Naive thymus-derived CD4-positive, alpha-beta T cell (primary cell): ENCODE results near the gene SNAPC4. TPM values are rescaled to one million over a fixed set of nuclear protein-coding genes. Genes with fewer than 3 reads are reported as not detected.
"Not testable (repeated sequence)": the region's sequence is repeated elsewhere in the genome, so short reads cannot be mapped to it uniquely, and the experiment has no call there.

ENCODE experiments used
- ATAC-seq: fragments of 150-1000 bp; cut with Tn5 transposase; 2 replicates; pipeline ENCODE4 v1.10.0; 2021; ENCODE audit warnings: mild to moderate bottlenecking, moderate library complexity
- CTCF ChIA-PET: fragments of 350-600 bp; sonication (Branson Sonifier 250); formaldehyde crosslinking; loops from one replicate; lab custom pipeline; 2021; ENCODE audit warnings: antibody characterized with exemption; lab: Charles Lee
- POLR2A ChIA-PET: fragments of 350-600 bp; sonication (Branson Sonifier 250); formaldehyde crosslinking; loops from one replicate; lab custom pipeline; 2021; ENCODE audit warnings: antibody characterized with exemption, inconsistent platforms; lab: Charles Lee
- DNase-seq, 9 donors: peaks; one replicate each; pipeline versions ENCODE4 v3.0.0 to v3.0.0-alpha.2; 2020 to 2022; ENCODE audit warnings: mixed read lengths in 1 of 9
- H3K27ac ChIP-seq: one replicate; pipeline ENCODE4 v1.7.0; 2013; ENCODE audit warnings: mild to moderate bottlenecking, low read depth, low read length, moderate library complexity
- H3K27me3 ChIP-seq, 2 donors: one replicate each; pipeline ENCODE4 v1.7.0; 2013; ENCODE audit warnings: low read length in 2 of 2, mild to moderate bottlenecking in 2 of 2, moderate library complexity in 2 of 2; ENCODE audit not compliant: control insufficient read depth in 2 of 2, insufficient read depth in 2 of 2
- H3K36me3 ChIP-seq, 3 experiments: 1 replicate in 2 of 3; 2 replicates in 1 of 3; pipeline ENCODE4 v1.7.0; 2013; ENCODE audit warnings: low read length in 3 of 3, mild to moderate bottlenecking in 3 of 3, moderate library complexity in 1 of 3; ENCODE audit not compliant: insufficient read depth in 3 of 3, control insufficient read depth in 2 of 3
- H3K4me1 ChIP-seq, 2 donors: one replicate each; pipeline ENCODE4 v1.7.0; 2013; ENCODE audit warnings: low read length in 2 of 2, mild to moderate bottlenecking in 2 of 2, moderate library complexity in 1 of 2; ENCODE audit not compliant: control insufficient read depth in 2 of 2, insufficient read depth in 2 of 2
- H3K4me3 ChIP-seq: 2 replicates; pipeline ENCODE4 v1.7.0; 2013; ENCODE audit warnings: mild to moderate bottlenecking, low read length
- H3K9me3 ChIP-seq, 3 experiments: 1 replicate in 2 of 3; 2 replicates in 1 of 3; pipeline ENCODE4 v1.7.0; 2013; ENCODE audit warnings: low read length in 3 of 3; ENCODE audit not compliant: control insufficient read depth in 2 of 3
- H3K27ac Mint-ChIP-seq, 9 donors: one replicate each; pipeline ENCODE4 v1.8.0; 2020 to 2022; ENCODE audit warnings: mixed read lengths in 9 of 9, mild to moderate bottlenecking in 8 of 9, moderate library complexity in 5 of 9, inconsistent platforms in 2 of 9
- H3K27me3 Mint-ChIP-seq, 5 donors: one replicate each; pipeline ENCODE4 v1.8.0; 2021 to 2022; ENCODE audit warnings: mixed read lengths in 5 of 5, mild to moderate bottlenecking in 1 of 5
- H3K36me3 Mint-ChIP-seq, 5 donors: one replicate each; pipeline ENCODE4 v1.8.0; 2020 to 2022; ENCODE audit warnings: mixed read lengths in 5 of 5, mild to moderate bottlenecking in 3 of 5, inconsistent platforms in 1 of 5
- H3K4me1 Mint-ChIP-seq, 7 donors: one replicate each; pipeline ENCODE4 v1.8.0; 2020 to 2022; ENCODE audit warnings: mixed read lengths in 7 of 7, mild to moderate bottlenecking in 3 of 7, inconsistent platforms in 1 of 7
- H3K4me3 Mint-ChIP-seq, 10 donors: one replicate each; pipeline ENCODE4 v1.8.0; 2020 to 2022; ENCODE audit warnings: mild to moderate bottlenecking in 10 of 10, mixed read lengths in 10 of 10, moderate library complexity in 6 of 10, inconsistent platforms in 2 of 10
- H3K9me3 Mint-ChIP-seq, 11 donors: one replicate each; pipeline ENCODE4 v1.8.0; 2020 to 2022; ENCODE audit warnings: mixed read lengths in 11 of 11, mild to moderate bottlenecking in 4 of 11, inconsistent platforms in 1 of 11, moderate library complexity in 1 of 11
- intact Hi-C, 2 donors: fragments of 100-400 bp; cut with micrococcal nuclease; formaldehyde crosslinking; loops; one replicate each; pipeline ENCODE4 v1.15.1; 2023
- polyA plus RNA-seq, 2 donors: library from polyadenylated mRNA; unstranded; fragments of 300-500 nt; fragmentation: Illumina TruSeq; gene quantifications; one replicate each; pipeline ENCODE4 v1.2.3, GENCODE V29; 2021
- total RNA-seq, 6 experiments: library from RNA in 5 of 6; stranded (reverse) in 5 of 6; gene quantifications; 1 replicate in 5 of 6; 2 replicates in 1 of 6; pipeline ENCODE4 v1.2.3 and lab custom pipeline; 2021 to 2026

SNAPC4 gene
- total and polyA plus RNA-seq, 7 experiments from 2014 or later: 1.2 to 16.3 (median 12.6) TPM

- Mint-ChIP-seq H3K27me3 (no peaks in the 10 kb centered on the region), H3K27ac (peak overlapping the region; percentile 78 to 95 (median 89)), H3K4me1 (peaks cover 32 to 54% (median 42%) of the 10 kb centered on the region in 7 donors), H3K4me3 (peak overlapping the region; percentile 83 to 93 (median 88)), H3K9me3 (no peaks in the 10 kb centered on the region), H3K36me3 (peaks cover 8 to 31% (median 11%) of the 10 kb centered on the region in 5 donors)
- ChIA-PET CTCF (no interaction called here), POLR2A (interaction anchor here (1.0 to 2.3 kb wide), 4 partner anchors 13 to 47 kb away, joined by 3 to 6 read pairs (median 4); no protein-coding TSS in a partner anchor)
- Histone ChIP-seq H3K9me3 (no peaks in the 10 kb centered on the region), H3K4me3 (peak overlapping the region; percentile 96), H3K4me1 (peaks cover 15 to 26% of the 10 kb centered on the region in 2 donors), H3K36me3 (peaks cover 4 to 60% (median 13%) of the 10 kb centered on the region in 3 experiments), H3K27me3 (no peaks in the 10 kb centered on the region), H3K27ac (peak overlapping the region; percentile 97)
- no peak for ATAC-seq
- no peak for DNase-seq
- intact Hi-C loops: loop anchor here (2.0 to 5.0 kb wide), 5 partner anchors 27 to 831 kb away; partner anchors contain the start of genes INPP5E (in 1 of the 2), MAN1B1 (in 1 of the 2), SEC16A (in 1 of the 2) and TUBB4B (in 1 of the 2)
These were observed 11.4 kb upstream of the SNAPC4 start for GRCh38 chr9:136411378-136411777.

DNA sequence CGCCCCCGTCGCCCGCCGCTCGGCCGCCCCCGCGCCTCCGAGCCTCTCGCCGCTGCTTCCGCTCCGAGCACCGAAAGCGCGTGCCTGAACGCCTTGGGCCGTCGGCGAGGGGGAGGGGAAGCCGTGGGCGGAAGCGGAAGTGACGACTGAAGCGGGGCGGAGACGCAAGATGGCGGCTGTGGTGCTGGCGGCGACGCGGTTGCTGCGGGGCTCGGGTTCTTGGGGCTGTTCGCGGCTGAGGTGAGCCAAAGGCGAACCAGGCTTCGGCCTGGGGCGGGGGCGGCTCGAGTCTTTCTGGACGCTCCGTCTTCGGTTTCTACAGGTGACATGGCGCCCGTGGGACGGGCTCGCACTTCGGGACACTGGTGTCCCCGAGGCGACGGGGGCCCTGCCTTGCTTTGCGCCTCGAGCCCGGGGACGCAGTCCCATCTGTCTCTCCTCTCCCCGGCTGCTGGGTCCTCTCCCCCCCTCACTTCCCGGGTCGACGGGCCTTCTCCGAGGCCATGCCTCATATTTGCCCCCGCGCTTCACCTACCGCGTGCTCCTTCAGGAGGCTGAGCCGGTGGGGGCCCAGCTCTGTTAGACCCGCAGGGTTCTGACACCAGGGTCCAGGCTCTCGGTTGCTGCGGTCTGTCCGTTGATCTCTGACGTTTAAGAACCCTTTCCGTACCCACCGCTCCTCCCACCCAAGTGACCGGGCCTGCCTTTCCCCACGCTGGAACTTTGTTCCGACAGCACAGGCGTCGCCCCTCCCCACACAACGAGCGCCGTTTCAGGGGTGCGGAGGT lies 10.7 kb upstream of the SNAPC4 start, which contains the start of the genes ENTR1 and PMPCA:
TSS of gene ENTR1 (minus strand) at position 115 of the 788 bp plus-strand sequence. CDS start 217 bp downstream, outside the sequence.
TSS of gene PMPCA (plus strand) at position 159 of the 788 bp plus-strand sequence. CDS start at position 170, 11 bp downstream.
- Histone ChIP-seq H3K36me3 (peaks cover 4 to 55% (median 11%) of the 10 kb centered on the region in 3 experiments), H3K4me1 (peaks cover 18 to 26% of the 10 kb centered on the region in 2 donors), H3K9me3 (no peaks in the 10 kb centered on the region), H3K27ac (peak within 1 kb of the TSS; percentile 97), H3K4me3 (peak within 1 kb of the TSS; percentile 96), H3K27me3 (no peaks in the 10 kb centered on the region)
- peak; percentile 90 to 99 (median 93) for DNase-seq
- peaks cover 34 to 56% (median 45%) of the 10 kb centered on the region in 7 donors for H3K4me1 Mint-ChIP-seq
- no peaks in the 10 kb centered on the region for H3K9me3 Mint-ChIP-seq
- ChIA-PET POLR2A (interaction anchor here (0.8 to 2.3 kb wide), 8 partner anchors 10 to 676 kb away, joined by 3 to 14 read pairs (median 4); partner anchors contain the start of genes MAN1B1 and SNAPC4), CTCF (interaction anchor here (1.1 to 2.4 kb wide), 2 partner anchors 10 to 12 kb away, joined by 3 to 12 read pairs; partner anchors contain the start of gene SNAPC4)
- ATAC-seq: peak; percentile 94
- H3K36me3 Mint-ChIP-seq: peaks cover 4 to 34% (median 11%) of the 10 kb centered on the region in 5 donors
- H3K27me3 Mint-ChIP-seq: no peaks in the 10 kb centered on the region
- intact Hi-C loops: loop anchor here (1.0 to 5.0 kb wide), 9 partner anchors 10 to 832 kb away; partner anchors contain the start of genes INPP5E (in 2 of the 2), SEC16A (in 2 of the 2), SNAPC4 (in 2 of the 2) and DNLZ (in 1 of the 2)
- peak within 1 kb of the TSS; percentile 78 to 95 (median 90) for H3K27ac Mint-ChIP-seq
- peak within 1 kb of the TSS; percentile 83 to 93 (median 90) for H3K4me3 Mint-ChIP-seq

- Mint-ChIP-seq H3K27ac (peak overlapping the region; percentile 78 to 93 (median 90)), H3K36me3 (peaks cover 4 to 40% (median 11%) of the 10 kb centered on the region in 5 donors), H3K4me1 (peaks cover 42 to 65% (median 54%) of the 10 kb centered on the region in 7 donors), H3K27me3 (no peaks in the 10 kb centered on the region), H3K9me3 (no peaks in the 10 kb centered on the region), H3K4me3 (peak overlapping the region; percentile 83 to 93 (median 89))
- peaks cover 4 to 53% (median 12%) of the 10 kb centered on the region in 3 experiments for H3K36me3 ChIP-seq
- ATAC-seq (peak; percentile 32), DNase-seq (peak; percentile 18 to 48 (median 25))
- no peaks in the 10 kb centered on the region for H3K9me3 ChIP-seq
- H3K4me1 ChIP-seq: peaks cover 27 to 33% of the 10 kb centered on the region in 2 donors
- no peaks in the 10 kb centered on the region for H3K27me3 ChIP-seq
- H3K4me3 ChIP-seq: peak overlapping the region; percentile 77
- intact Hi-C loops: loop anchor here (1.0 to 10.0 kb wide), 11 partner anchors 10 to 832 kb away; partner anchors contain the start of genes INPP5E (in 2 of the 2), SEC16A (in 2 of the 2), SNAPC4 (in 2 of the 2) and DNLZ (in 1 of the 2)
- ChIA-PET CTCF (interaction anchor here (1.1 to 2.4 kb wide), 2 partner anchors 9 to 11 kb away, joined by 3 to 12 read pairs; partner anchors contain the start of gene SNAPC4), POLR2A (interaction anchor here (0.5 to 2.3 kb wide), 16 partner anchors 9 to 845 kb away, joined by 3 to 14 read pairs (median 4); partner anchors contain the start of genes DNLZ, MAN1B1, NELFB and SNAPC4)
- peak overlapping the region; percentile 82 for H3K27ac ChIP-seq
These were observed 9.8 kb upstream of the SNAPC4 start for GRCh38 chr9:136409557-136410455.

- H3K4me1 ChIP-seq: peaks cover 40 to 50% of the 10 kb centered on the region in 2 donors
- peaks cover 4 to 37% (median 4%) of the 10 kb centered on the region in 3 experiments for H3K36me3 ChIP-seq
- peak overlapping the region in 5 of 10 donors; percentile 31 to 59 (median 43) for H3K4me3 Mint-ChIP-seq
- ChIA-PET POLR2A (interaction anchor here (0.5 to 2.1 kb wide), 4 partner anchors 13 to 847 kb away, joined by 3 to 8 read pairs (median 4); partner anchors contain the start of gene NELFB), CTCF (no interaction called here)
- no peaks in the 10 kb centered on the region for H3K9me3 Mint-ChIP-seq
- H3K27ac ChIP-seq: no peak overlapping the region
- no peaks in the 10 kb centered on the region for H3K27me3 ChIP-seq
- no peaks in the 10 kb centered on the region for H3K9me3 ChIP-seq
- no peak overlapping the region for H3K4me3 ChIP-seq
- H3K4me1 Mint-ChIP-seq: peaks cover 50 to 74% (median 57%) of the 10 kb centered on the region in 7 donors
- no peaks in the 10 kb centered on the region for H3K27me3 Mint-ChIP-seq
- H3K27ac Mint-ChIP-seq: peak overlapping the region in 6 of 9 donors; percentile 31 to 78 (median 69)
- ATAC-seq: no peak
- intact Hi-C loops: loop anchor here (10.0 kb wide), 2 partner anchors 127 to 137 kb away; partner anchors contain the start of gene NOTCH1 (in 1 of the 2)
- DNase-seq: no peak
- peaks cover 0 to 40% (median 7%) of the 10 kb centered on the region in 5 donors for H3K36me3 Mint-ChIP-seq
These were observed 7.9 kb upstream of the SNAPC4 start for GRCh38 chr9:136407911-136408310.

DNA sequence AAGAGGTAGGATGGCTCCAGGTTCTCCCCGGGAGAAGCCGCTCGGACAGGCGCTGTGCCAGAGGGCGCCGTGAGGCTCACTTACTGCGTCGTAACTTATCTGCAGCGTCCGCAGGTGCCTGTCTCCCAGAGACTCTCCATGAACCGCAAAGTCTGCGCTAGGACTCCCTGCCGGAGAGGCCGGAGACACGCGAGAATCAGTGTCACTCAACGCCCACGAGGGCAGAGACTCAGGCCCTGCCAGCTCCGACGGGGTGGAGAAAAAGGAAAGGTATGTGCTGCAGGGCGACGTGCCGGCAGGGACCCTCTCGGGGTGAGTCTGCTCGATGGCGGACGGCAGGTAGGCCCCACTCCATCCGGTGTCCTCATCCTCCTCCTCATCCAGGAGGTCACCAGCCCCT lies 7.1 kb upstream of the SNAPC4 start:
- H3K9me3 Mint-ChIP-seq, H3K27me3 Mint-ChIP-seq, H3K27me3 ChIP-seq, H3K27ac ChIP-seq, CTCF ChIA-PET, ATAC-seq, DNase-seq, H3K4me3 ChIP-seq, H3K9me3 ChIP-seq: not testable (repeated sequence)
- H3K27ac Mint-ChIP-seq: peak overlapping the region in 2 of 9 donors; percentile 21 to 47
- peaks cover 44 to 49% of the 10 kb centered on the region in 2 donors for H3K4me1 ChIP-seq
- intact Hi-C loops: loop anchor here (10.0 kb wide), 2 partner anchors 128 to 138 kb away; partner anchors contain the start of gene NOTCH1 (in 1 of the 2)
- H3K4me3 Mint-ChIP-seq: peak overlapping the region in 1 of 10 donors; percentile 64
- peaks cover 48 to 74% (median 59%) of the 10 kb centered on the region in 7 donors for H3K4me1 Mint-ChIP-seq
- peaks cover 0 to 42% (median 4%) of the 10 kb centered on the region in 3 experiments for H3K36me3 ChIP-seq
- POLR2A ChIA-PET: interaction anchor here (0.7 kb wide), 1 partner anchor 26 kb away, joined by 3 read pairs; no protein-coding TSS in a partner anchor
- peaks cover 0 to 45% (median 7%) of the 10 kb centered on the region in 5 donors for H3K36me3 Mint-ChIP-seq
